SJCRH30 (cell line): ENCODE measurements around the gene DOCK4. TPM values are rescaled to one million over a fixed set of nuclear protein-coding genes. Genes with fewer than 3 reads are reported as not detected.

Experiments
- DNase-seq, 2 experiments: peaks; one replicate each; pipeline ENCODE4 v3.0.0-alpha.2; 2015 to 2020
- H3K27ac ChIP-seq: fragments of 250-450 bp; sonication (Bioruptor Pico); 2 replicates; pipeline ENCODE4 v1.5.1; 2020; ENCODE audit warnings: mild to moderate bottlenecking, moderate library complexity
- H3K27me3 ChIP-seq: fragments of 250-450 bp; sonication (Bioruptor Pico); 2 replicates; pipeline ENCODE4 v1.5.1; 2020; ENCODE audit warnings: mild to moderate bottlenecking, moderate library complexity
- H3K36me3 ChIP-seq: fragments of 250-450 bp; sonication (Bioruptor Pico); 2 replicates; pipeline ENCODE4 v1.5.1; 2020; ENCODE audit warnings: mild to moderate bottlenecking, moderate library complexity
- H3K4me1 ChIP-seq: fragments of 250-450 bp; sonication (Bioruptor Pico); 2 replicates; pipeline ENCODE4 v1.5.1; 2020; ENCODE audit warnings: mild to moderate bottlenecking, moderate library complexity
- H3K4me3 ChIP-seq: fragments of 250-450 bp; sonication (Bioruptor Pico); 2 replicates; pipeline ENCODE4 v1.5.1; 2020; ENCODE audit warnings: mild to moderate bottlenecking, moderate library complexity
- H3K9me3 ChIP-seq: fragments of 250-450 bp; sonication (Bioruptor Pico); replicated peaks from 2 replicates; pipeline ENCODE4 v1.5.1; 2020; ENCODE audit warnings: mild to moderate bottlenecking, moderate library complexity
- total RNA-seq: library from RNA; depleted of rRNA; stranded (reverse); fragments of >200 nt; shearing (Covaris generic); gene quantifications from 2 replicates; pipeline ENCODE4 v1.2.3, GENCODE V29; 2014

DOCK4 gene
- total RNA-seq, 1 experiment from 2014 or later = 11.4 TPM

DNA sequence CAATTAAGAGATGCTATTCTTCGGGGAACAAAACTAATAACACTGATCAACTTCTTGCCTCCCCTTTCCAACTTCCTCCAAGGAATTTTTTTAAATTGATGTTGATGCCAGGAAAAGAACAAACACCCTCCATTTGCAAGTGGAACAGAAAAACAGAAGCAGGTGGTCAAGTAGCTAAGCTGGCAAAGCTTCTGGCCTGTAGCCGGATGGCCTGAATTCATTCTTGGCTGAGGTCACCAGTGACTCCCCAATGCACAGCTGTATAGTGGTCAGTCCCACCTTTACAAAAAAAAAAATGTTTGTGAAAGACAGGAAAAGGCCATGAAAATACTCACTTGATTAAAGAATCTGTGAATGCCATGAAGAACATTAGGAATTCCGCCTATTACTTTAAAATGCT, 39.1 kb downstream of the DOCK4 start:
- Histone ChIP-seq H3K36me3 (no peaks in the 10 kb centered on the region), H3K27me3 (no peaks in the 10 kb centered on the region), H3K9me3 (no peaks in the 10 kb centered on the region), H3K27ac (no peak overlapping the region), H3K4me1 (peaks cover 21% of the 10 kb centered on the region), H3K4me3 (no peak overlapping the region)
- peak; percentile 57 to 62 for DNase-seq

DNA sequence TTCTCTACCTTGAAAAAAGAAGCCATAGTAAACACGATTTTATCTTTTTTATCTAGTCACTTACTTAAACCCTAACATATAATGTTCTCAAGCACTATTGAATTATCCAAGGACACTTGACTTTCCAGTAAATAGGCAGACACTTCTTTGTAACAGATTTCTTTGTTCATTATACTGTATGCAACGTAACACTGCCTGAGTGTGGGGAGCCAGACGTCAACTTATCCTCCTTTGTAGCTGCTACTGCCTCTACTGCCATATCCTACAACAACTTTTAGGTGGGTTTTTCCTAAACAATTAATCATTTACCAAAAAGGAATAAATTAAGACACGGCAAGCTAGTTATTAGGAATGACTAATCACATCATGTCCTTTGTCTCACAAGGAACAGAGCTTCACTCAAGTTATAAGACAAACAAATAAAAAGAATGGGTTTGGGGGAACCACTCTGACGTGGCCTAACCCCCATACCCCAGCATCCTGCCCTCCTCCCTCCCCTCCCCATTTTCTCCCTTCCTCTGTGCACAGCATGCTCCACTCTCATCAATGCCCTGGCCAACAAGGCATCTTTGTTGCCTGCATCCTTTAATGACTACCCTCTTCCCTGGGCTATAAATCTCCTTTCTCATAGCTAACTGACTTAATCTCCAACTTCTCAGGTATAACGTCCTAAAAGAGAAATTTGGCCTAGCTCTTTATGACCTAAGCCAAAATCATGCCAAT, 43.3 kb downstream of the DOCK4 start:
- Histone ChIP-seq H3K4me1 (peaks cover 16% of the 10 kb centered on the region), H3K4me3 (no peak overlapping the region), H3K27me3 (no peaks in the 10 kb centered on the region), H3K36me3 (no peaks in the 10 kb centered on the region), H3K9me3 (no peaks in the 10 kb centered on the region), H3K27ac (no peak overlapping the region)
- DNase-seq = no peak

DNA sequence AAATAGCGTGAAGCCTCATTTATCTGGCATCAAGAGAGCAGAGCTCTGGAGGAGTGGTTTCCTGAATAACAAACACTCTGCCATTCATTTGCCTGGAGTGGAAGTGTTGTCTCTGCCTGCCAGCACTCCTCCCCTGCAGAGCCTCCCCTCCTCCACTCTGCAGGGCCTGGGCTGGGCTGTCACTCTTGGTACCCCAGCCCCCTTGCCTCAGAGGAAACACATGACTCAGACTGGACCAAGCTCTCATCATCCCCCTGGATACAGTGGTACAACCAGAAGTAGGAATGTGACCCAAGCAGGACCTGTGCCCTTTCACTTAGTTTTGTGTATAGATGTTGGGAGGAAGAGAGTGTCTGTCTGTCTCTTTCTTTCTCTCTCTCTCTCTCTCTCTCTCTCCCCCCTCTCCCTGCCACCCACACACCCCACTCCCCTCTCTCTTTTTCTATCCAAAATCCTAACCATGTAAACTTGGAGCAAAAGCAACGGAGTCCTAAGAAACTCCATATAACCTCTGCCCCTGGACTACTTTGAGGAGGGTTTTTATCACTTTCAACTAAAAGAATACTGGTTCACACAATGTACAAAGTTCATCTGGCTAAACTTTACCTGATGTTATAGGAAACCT, 43.9 kb downstream of the DOCK4 start:
- no peak overlapping the region for H3K27ac ChIP-seq
- no peaks in the 10 kb centered on the region for H3K27me3 ChIP-seq
- H3K36me3 ChIP-seq = no peaks in the 10 kb centered on the region
- no peaks in the 10 kb centered on the region for H3K9me3 ChIP-seq
- no peak overlapping the region for H3K4me3 ChIP-seq
- DNase-seq = no peak
- peaks cover 10% of the 10 kb centered on the region for H3K4me1 ChIP-seq

DNA sequence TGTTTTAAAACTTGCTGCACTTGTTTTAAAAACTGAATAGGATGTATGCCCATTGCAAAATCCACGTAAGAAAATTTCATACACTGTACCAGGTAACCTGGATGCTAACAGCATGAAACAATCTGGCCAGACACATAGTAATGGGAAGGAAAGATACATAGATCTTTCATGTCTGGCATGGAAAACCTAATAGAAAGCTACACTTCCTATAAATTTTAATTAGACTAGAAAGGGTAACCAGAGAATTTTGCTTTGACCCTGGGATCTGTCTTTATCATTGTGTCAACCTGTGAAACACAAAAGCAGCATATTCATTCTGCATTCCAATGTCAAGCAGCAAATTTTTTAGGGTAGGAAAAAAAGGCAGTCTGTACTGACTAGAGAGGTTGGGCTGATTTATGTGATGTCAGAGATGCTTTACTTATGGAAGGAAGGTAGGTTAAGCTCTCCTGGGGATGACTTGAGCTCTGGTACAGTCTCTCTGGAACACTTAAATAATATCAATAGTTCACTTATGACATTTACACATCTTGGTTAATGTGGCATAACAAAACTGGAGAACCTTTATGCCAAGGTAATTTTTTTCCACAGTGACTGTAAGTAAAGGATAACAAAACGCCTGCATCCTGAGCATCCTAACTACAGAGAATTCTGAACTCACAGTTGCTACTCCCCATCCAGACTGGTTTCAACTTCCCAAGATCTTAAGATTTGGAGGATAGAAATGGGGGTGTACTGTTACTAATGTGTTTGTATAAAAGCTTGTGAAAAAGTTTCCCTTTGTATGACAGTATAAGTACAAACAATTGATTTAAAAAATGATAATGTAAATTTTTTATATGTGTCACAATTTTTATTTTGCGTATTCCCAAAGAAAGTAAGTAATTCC, 44.7 kb downstream of the DOCK4 start:
- Histone ChIP-seq H3K27ac (no peak overlapping the region), H3K4me3 (no peak overlapping the region), H3K27me3 (no peaks in the 10 kb centered on the region), H3K36me3 (no peaks in the 10 kb centered on the region), H3K4me1 (peaks cover 6% of the 10 kb centered on the region), H3K9me3 (no peaks in the 10 kb centered on the region)
- DNase-seq = no peak

DNA sequence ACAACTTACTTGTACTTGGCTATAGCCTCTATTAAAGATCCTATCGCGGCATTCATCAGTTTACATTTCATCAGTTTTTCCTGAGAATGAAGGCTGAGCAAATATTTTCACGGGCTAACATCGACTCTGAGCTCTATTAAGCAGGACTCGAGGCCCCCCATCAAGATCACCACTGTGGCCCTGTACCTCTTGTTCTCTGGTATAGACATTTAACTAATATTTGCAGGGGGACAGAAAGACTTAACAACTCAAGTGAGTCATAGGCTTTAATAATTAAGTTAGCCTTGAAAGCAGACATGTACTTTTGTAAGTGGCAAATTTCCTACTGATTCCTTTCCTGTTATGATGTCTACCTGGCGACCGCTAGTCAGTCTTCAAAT, 45.4 kb downstream of the DOCK4 start:
- H3K4me1 ChIP-seq = peaks cover 6% of the 10 kb centered on the region
- H3K4me3 ChIP-seq = no peak overlapping the region
- H3K9me3 ChIP-seq = no peaks in the 10 kb centered on the region
- H3K27ac ChIP-seq = no peak overlapping the region
- no peaks in the 10 kb centered on the region for H3K36me3 ChIP-seq
- DNase-seq = no peak
- H3K27me3 ChIP-seq = no peaks in the 10 kb centered on the region

DNA sequence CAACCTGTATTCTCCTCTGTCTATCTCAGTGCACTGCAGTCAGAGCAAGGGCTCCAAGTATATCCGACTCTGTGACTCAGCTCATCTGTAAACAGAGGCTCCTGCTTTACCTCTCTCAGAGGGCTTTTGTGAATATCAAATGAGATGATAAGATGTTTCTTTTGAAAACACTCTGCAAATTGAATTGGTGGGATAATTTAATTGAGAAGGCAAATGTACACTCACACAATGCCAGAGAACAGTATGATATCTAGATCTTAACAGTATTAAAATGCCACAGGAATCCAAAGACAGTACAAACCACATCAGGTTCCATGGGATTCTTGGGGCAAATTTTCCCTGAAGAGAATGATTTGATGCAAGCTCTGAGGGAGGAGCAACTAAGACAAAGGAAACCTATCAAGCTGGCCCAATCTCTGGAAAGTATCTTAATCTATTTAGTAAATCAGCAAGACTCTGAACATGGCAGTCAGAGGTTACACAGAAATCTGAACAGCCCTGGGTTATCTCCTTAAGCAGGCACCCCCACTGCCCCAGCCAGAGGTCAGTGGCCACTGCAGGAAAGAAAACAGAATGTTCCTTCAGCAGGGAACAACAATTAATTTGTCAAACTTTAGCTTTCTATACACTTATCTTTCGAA, 45.9 kb downstream of the DOCK4 start:
- no peaks in the 10 kb centered on the region for H3K9me3 ChIP-seq
- no peak for DNase-seq
- no peak overlapping the region for H3K27ac ChIP-seq
- H3K4me1 ChIP-seq = peaks cover 6% of the 10 kb centered on the region
- no peaks in the 10 kb centered on the region for H3K27me3 ChIP-seq
- H3K4me3 ChIP-seq = no peak overlapping the region
- H3K36me3 ChIP-seq = no peaks in the 10 kb centered on the region

DNA sequence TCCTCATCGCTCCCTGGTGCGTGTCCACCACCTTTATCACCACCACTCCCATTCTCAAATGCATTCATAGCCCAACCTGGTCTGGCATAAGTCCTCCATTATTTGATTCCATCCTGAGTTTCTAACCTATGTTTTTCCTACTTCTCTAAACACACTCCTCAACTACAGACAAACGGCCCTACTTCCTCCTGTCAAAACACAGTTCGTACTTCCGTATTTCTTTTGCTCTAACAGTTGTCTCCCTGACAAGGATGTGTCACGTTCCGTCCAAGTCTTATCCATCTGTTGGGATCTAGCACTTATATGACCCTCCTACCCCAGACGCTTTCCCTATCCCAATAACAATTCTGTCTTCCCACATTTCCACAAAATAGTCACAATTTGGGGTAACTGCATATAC, 46.8 kb downstream of the DOCK4 start:
- H3K4me3 ChIP-seq = no peak overlapping the region
- peaks cover 6% of the 10 kb centered on the region for H3K4me1 ChIP-seq
- H3K27me3 ChIP-seq = no peaks in the 10 kb centered on the region
- no peak for DNase-seq
- H3K27ac ChIP-seq = no peak overlapping the region
- no peaks in the 10 kb centered on the region for H3K9me3 ChIP-seq
- H3K36me3 ChIP-seq = no peaks in the 10 kb centered on the region

DNA sequence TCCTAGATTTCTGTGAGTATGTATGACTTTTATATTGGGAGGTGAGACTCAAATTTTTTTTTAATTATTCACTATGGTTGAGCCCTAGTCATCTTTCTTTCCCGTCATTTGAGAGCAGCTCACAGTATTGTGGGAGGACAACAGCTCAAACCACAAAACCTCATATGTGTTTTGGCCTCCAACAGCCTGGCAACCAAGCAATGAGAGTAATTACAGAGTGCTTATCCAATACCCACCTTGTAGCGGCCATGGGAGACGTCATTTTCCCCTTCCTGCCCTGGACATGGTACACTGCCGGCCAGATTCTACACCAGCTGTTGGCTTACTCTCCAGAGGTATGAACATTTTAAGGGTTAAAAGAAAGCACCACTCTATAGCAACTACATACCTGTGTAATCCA, 49.1 kb downstream of the DOCK4 start:
- no peak overlapping the region for H3K4me3 ChIP-seq
- H3K27ac ChIP-seq = no peak overlapping the region

DNA sequence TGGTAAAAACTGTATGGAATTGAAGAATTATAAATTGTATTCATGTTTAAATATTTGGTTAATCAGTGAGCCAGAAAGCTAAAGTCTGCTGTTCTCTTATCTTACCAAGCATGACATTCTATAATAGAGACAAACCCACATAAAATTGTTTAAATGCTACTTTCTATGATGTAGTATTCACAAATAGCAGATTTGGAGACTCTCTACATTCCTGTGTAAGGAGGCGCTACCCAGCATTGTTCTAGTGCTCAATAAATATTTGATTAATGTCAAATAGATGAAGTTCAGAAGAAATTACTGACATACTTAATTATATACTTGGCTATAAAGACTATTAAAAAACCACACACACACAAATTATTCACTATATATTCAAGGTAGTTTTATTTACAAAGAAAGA, 49.8 kb downstream of the DOCK4 start:
- Histone ChIP-seq H3K4me3 (no peak overlapping the region), H3K9me3 (no peaks in the 10 kb centered on the region), H3K27ac (no peak overlapping the region), H3K27me3 (no peaks in the 10 kb centered on the region), H3K36me3 (no peaks in the 10 kb centered on the region), H3K4me1 (peaks cover 2% of the 10 kb centered on the region)
- DNase-seq = no peak

More for the DNA sequence above, 49.1 kb downstream of the DOCK4 start:
- Histone ChIP-seq H3K4me1 (peaks cover 4% of the 10 kb centered on the region), H3K27me3 (no peaks in the 10 kb centered on the region), H3K9me3 (no peaks in the 10 kb centered on the region), H3K36me3 (no peaks in the 10 kb centered on the region)
- DNase-seq = peak; percentile 41 to 59

DNA sequence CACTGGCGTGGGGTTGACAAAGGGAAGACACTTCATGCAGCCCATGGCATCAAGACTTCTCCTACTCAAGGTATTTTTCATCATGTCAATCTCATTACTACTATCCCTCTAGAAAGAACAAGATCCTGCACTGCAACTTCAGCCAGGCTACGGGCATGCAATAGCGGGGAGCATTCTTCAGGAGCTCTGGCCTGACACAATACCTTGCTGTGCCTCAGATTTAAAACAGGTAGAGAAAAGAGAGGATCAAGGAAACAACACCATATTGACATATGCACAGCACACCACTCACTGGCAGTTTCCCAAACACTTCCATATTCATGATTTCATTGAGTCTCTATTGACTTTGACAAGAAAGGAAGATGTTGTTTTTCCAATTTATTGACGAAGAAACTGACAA, 51.5 kb downstream of the DOCK4 start:
- no peak for DNase-seq
- peaks cover 19% of the 10 kb centered on the region for H3K4me1 ChIP-seq
- H3K9me3 ChIP-seq = no peaks in the 10 kb centered on the region
- no peak overlapping the region for H3K27ac ChIP-seq
- no peaks in the 10 kb centered on the region for H3K36me3 ChIP-seq
- no peaks in the 10 kb centered on the region for H3K27me3 ChIP-seq
- H3K4me3 ChIP-seq = no peak overlapping the region

DNA sequence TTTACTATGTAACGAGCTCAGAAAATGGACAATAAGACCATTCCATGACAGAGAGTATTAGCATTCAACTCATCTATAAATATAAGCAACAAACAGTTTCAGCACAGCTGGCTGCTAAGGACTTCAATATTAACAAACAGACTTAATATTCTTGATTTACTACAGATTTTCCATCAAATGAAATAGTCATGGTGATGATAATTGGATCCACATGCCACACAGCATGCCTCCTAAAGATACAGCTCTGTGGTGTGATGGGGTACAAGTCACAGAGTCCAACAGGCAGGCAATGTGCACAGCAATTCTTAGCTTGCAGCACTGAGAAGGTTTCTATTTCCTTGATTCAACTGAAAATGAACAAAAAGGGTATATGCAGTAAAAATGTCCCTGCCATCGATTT, 54.0 kb downstream of the DOCK4 start:
- DNase-seq = no peak
- Histone ChIP-seq H3K27ac (no peak overlapping the region), H3K4me3 (no peak overlapping the region), H3K4me1 (peaks cover 22% of the 10 kb centered on the region), H3K9me3 (no peaks in the 10 kb centered on the region), H3K36me3 (no peaks in the 10 kb centered on the region), H3K27me3 (no peaks in the 10 kb centered on the region)

DNA sequence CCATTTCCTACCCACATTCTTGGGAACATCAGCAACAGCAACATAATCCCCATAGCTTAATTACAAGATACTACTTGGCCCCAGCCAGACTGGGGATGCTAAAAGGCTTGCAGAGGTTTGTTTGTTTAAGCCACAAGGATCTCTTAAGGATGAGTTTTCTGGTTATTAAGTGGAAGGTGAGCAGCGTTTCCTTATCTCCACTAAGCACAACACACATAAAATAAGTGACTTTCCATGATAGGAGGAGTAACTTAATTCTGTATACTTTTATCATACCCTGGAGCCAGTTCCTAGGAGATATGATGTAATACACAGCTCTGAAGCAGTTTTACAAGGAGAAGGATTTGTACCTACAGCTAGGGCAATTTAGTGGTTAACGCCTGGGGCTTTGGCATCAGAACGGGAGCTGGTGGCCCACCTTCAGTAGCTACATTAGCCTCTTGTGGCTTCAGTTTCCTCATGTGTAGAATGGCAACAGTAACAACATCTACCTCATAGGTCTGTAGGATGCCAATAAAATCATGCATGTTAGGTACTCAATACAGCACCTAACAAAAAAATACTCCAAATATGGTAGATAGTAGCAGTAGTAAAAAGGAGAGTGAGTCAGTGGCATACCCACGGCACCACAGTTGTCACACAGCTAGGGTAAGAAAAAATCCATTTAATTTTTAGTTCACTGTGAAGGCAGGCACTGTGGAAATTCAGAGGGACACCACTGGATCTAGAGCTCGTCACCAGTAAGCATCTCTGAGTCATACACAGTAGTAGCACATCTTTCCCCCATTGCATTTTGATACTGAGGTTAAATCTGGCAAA, 55.2 kb downstream of the DOCK4 start:
- Histone ChIP-seq H3K9me3 (no peaks in the 10 kb centered on the region), H3K36me3 (no peaks in the 10 kb centered on the region), H3K27ac (no peak overlapping the region), H3K4me3 (no peak overlapping the region), H3K4me1 (peaks cover 21% of the 10 kb centered on the region), H3K27me3 (no peaks in the 10 kb centered on the region)
- DNase-seq = peak in 1 of 2 experiments; percentile 21

DNA sequence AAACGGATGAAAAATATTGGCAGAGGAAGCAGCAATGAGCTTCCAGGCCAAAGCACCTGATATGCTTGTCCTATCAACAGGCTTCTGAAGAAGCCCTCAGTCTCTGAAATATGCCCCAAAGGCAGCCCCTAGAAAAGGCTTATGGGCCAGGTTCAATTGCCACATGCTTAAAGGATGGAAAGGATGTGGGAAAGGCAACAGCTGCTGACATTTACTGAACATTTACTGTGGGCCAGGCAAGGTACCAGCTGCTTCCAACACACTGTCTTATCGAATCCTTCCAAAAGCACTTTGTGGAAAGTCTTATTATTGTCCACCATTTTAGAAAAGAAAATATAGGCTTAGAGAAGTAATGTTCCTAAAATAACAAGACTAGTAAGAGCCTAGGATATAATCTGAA, 56.5 kb downstream of the DOCK4 start:
- no peak overlapping the region for H3K27ac ChIP-seq
- peak; percentile 38 to 67 for DNase-seq
- H3K4me1 ChIP-seq = peaks cover 21% of the 10 kb centered on the region
- H3K4me3 ChIP-seq = no peak overlapping the region
- no peaks in the 10 kb centered on the region for H3K36me3 ChIP-seq
- no peaks in the 10 kb centered on the region for H3K9me3 ChIP-seq
- no peaks in the 10 kb centered on the region for H3K27me3 ChIP-seq

DNA sequence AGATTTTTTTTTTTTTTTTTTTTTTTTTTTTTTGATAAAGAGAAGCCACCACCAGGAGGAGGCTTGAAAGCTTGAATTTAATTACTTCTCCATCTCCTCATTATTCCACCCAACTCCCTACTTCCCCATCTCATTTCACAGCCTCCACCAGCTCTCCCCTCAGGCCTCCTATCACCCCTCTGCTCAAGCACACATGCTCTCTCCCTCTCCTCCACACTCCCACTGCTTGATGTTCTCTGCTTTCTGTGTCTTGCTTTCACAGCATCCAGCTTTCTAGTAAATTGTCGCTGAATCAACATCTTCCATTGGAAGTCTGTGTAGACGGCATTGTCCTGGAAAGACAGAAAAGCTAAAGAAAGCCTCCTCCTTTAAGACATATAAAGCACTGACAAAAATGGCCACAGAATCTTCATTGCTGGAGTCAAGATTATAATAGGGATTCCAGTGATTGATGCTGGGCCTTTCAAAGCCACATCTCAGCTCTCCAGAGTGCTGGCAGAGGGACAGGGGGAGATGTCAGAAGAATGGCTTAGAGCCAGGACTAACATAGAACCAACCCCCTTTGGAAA, 58.3 kb downstream of the DOCK4 start:
- H3K27ac ChIP-seq = no peak overlapping the region
- H3K4me3 ChIP-seq = no peak overlapping the region
- no peaks in the 10 kb centered on the region for H3K9me3 ChIP-seq
- H3K36me3 ChIP-seq = no peaks in the 10 kb centered on the region
- no peaks in the 10 kb centered on the region for H3K27me3 ChIP-seq
- peaks cover 25% of the 10 kb centered on the region for H3K4me1 ChIP-seq
- DNase-seq = no peak
